ENCODE measurements around the gene SLC25A38. TPM values are rescaled to one million over a fixed set of nuclear protein-coding genes. Genes with fewer than 3 reads are reported as not detected.

Gene SLC25A38
- total and polyA plus RNA-seq, 10 of the 15 experiments (the other 5 are each of a cell fraction or from before 2014, with no cell fraction given), result 15.2 to 55.2 (median 39.2) TPM

- TF ChIP-seq RELB (IDR thresholded peaks at IDR 0.05; ENCODE audit: low read depth), result peak; percentile 78; the same call in 1 of the 2 replicates
- peak; percentile 79 for TF ChIP-seq MEF2B (IDR thresholded peaks at IDR 0.05; ENCODE audit: partially characterized antibody, poor library complexity, severe bottlenecking)
- TF ChIP-seq USF1 (IDR thresholded peaks at IDR 0.05; ENCODE audit: borderline replicate concordance, extremely low read length, insufficient read depth, low read depth, low read length), result peak; percentile 77
- TF ChIP-seq KLF5 (IDR thresholded peaks at IDR 0.05; ENCODE audit: partially characterized antibody), result peak; percentile 93
- no peak for TF ChIP-seq CEBPZ (IDR thresholded peaks at IDR 0.05; ENCODE audit: low read depth, low read length)
These were observed 23.4 kb downstream of the SLC25A38 start, which contains the start of gene RPSA (continued) for GRCh38 chr3:39406368-39407258.
